Astrocyte of the spinal cord (primary cell): ENCODE results near the gene ARHGAP40.

Source experiments
- DNase-seq: peaks from one replicate; pipeline ENCODE4 v3.0.0; 2011; ENCODE audit warnings: low read depth, low spot score
- H3K4me3 ChIP-seq: 2 replicates; pipeline ENCODE4 v1.5.1; 2011; ENCODE audit warnings: low read depth, mild to moderate bottlenecking, low read length, moderate library complexity
- CTCF ChIP-seq: IDR thresholded peaks from 2 replicates; pipeline ENCODE4 v1.5.1; 2012; ENCODE audit warnings: low read depth, mild to moderate bottlenecking, low read length, inconsistent platforms
- in situ Hi-C: cut with HindIII; loops from 2 replicates; pipeline ENCODE4 v1.10.0; 2017; ENCODE audit warnings: low sequenced_read_pairs

Gene ARHGAP40

GRCh38 chr20:38563802-38564431 is 37.7 kb upstream of the ARHGAP40 start:
- no peak for TF ChIP-seq CTCF
- no peak for DNase-seq
- in situ Hi-C loops, result no loop called here
- H3K4me3 ChIP-seq, result no peak overlapping the region

GRCh38 chr20:38564680-38565079 is 36.9 kb upstream of the ARHGAP40 start:
- in situ Hi-C loops, result no loop called here
- no peak overlapping the region for H3K4me3 ChIP-seq
- DNase-seq, result no peak
- no peak for TF ChIP-seq CTCF

- H3K4me3 ChIP-seq, result no peak overlapping the region
- in situ Hi-C loops, result no loop called here
- no peak for TF ChIP-seq CTCF
- no peak for DNase-seq
Observed at GRCh38 chr20:38566036-38566598, 35.5 kb upstream of the ARHGAP40 start.

- TF ChIP-seq CTCF, result no peak
- no peak for DNase-seq
- H3K4me3 ChIP-seq, result no peak overlapping the region
- in situ Hi-C loops, result no loop called here
Observed at GRCh38 chr20:38569747-38570525, 31.7 kb upstream of the ARHGAP40 start.

- no peak for DNase-seq
- in situ Hi-C loops, result no loop called here
- H3K4me3 ChIP-seq, result no peak overlapping the region
- no peak for TF ChIP-seq CTCF
Observed at GRCh38 chr20:38573413-38573812, 28.2 kb upstream of the ARHGAP40 start.

- in situ Hi-C loops, result no loop called here
- no peak for TF ChIP-seq CTCF
- no peak for DNase-seq
- H3K4me3 ChIP-seq, result no peak overlapping the region
Observed at GRCh38 chr20:38579219-38579910, 22.2 kb upstream of the ARHGAP40 start.
